HG02870 (cell line): ENCODE measurements around the gene ACADSB.

Experiments used
- ATAC-seq: cut with Tn5 transposase; IDR thresholded peaks from one replicate; pipeline ENCODE4 v1.9.1; 2021; ENCODE audit warnings: mild to moderate bottlenecking, moderate library complexity; ENCODE audit not compliant: unreplicated experiment

ACADSB gene

GRCh38 chr10:123038782-123039631 lies 30.2 kb downstream of the ACADSB start:
- ATAC-seq = no peak

- ATAC-seq = no peak
Observed at GRCh38 chr10:123039632-123039930, 30.8 kb downstream of the ACADSB start.

GRCh38 chr10:123042708-123043408 lies 34.1 kb downstream of the ACADSB start:
- ATAC-seq = no peak

- ATAC-seq = peak; percentile 68
Observed at GRCh38 chr10:123043409-123043925, 34.7 kb downstream of the ACADSB start.

- no peak for ATAC-seq
Observed at GRCh38 chr10:123044391-123044790, 35.6 kb downstream of the ACADSB start.

- no peak for ATAC-seq
Observed at GRCh38 chr10:123045961-123046731, 37.3 kb downstream of the ACADSB start.

GRCh38 chr10:123057968-123058367 lies 49.2 kb downstream of the ACADSB start:
- ATAC-seq = no peak

GRCh38 chr10:123061865-123062264 lies 53.1 kb downstream of the ACADSB start:
- ATAC-seq = no peak

- no peak for ATAC-seq
Observed at GRCh38 chr10:123062726-123063125, 53.9 kb downstream of the ACADSB start.

GRCh38 chr10:123068087-123068853 lies 59.5 kb downstream of the ACADSB start:
- no peak for ATAC-seq

GRCh38 chr10:123069246-123069986 lies 60.6 kb downstream of the ACADSB start:
- ATAC-seq = no peak

GRCh38 chr10:123073187-123073586 lies 64.4 kb downstream of the ACADSB start:
- ATAC-seq = no peak

GRCh38 chr10:123074215-123074614 lies 65.4 kb downstream of the ACADSB start:
- ATAC-seq = no peak

GRCh38 chr10:123081896-123082295 lies 73.1 kb downstream of the ACADSB start:
- ATAC-seq = no peak

- no peak for ATAC-seq
Observed at GRCh38 chr10:123083811-123084210, 75.0 kb downstream of the ACADSB start.

- no peak for ATAC-seq
Observed at GRCh38 chr10:123086281-123086680, 77.5 kb downstream of the ACADSB start.

GRCh38 chr10:123087348-123087747 lies 78.5 kb downstream of the ACADSB start:
- no peak for ATAC-seq

- ATAC-seq = no peak
Observed at GRCh38 chr10:123087786-123088185, 79.0 kb downstream of the ACADSB start.

GRCh38 chr10:123092635-123093414 lies 84.0 kb downstream of the ACADSB start:
- no peak for ATAC-seq
